Glutamatergic neuron (in vitro differentiated cells): ENCODE measurements around the gene SLC24A3. TPM values are rescaled to one million over a fixed set of nuclear protein-coding genes. Genes with fewer than 3 reads are reported as not detected.

Source experiments
- DNase-seq: peaks from one replicate; pipeline ENCODE4 v3.0.0; 2022
- H3K27ac Mint-ChIP-seq: one replicate; pipeline ENCODE4 v1.8.0; 2020; ENCODE audit warnings: mild to moderate bottlenecking, mixed read lengths, inconsistent platforms; ENCODE audit not compliant: unreplicated experiment
- H3K27me3 Mint-ChIP-seq: one replicate; pipeline ENCODE4 v1.8.0; 2020; ENCODE audit warnings: mild to moderate bottlenecking, moderate library complexity, mixed read lengths, inconsistent platforms; ENCODE audit not compliant: unreplicated experiment
- H3K36me3 Mint-ChIP-seq: one replicate; pipeline ENCODE4 v1.8.0; 2020; ENCODE audit warnings: mild to moderate bottlenecking, mixed read lengths, inconsistent platforms; ENCODE audit not compliant: unreplicated experiment
- H3K4me1 Mint-ChIP-seq: one replicate; pipeline ENCODE4 v1.8.0; 2020; ENCODE audit warnings: mild to moderate bottlenecking, low read depth, mixed read lengths, inconsistent platforms; ENCODE audit not compliant: unreplicated experiment
- H3K4me3 Mint-ChIP-seq: one replicate; pipeline ENCODE4 v1.8.0; 2020; ENCODE audit warnings: mild to moderate bottlenecking, mixed read lengths, inconsistent platforms; ENCODE audit not compliant: unreplicated experiment
- H3K9me3 Mint-ChIP-seq: one replicate; pipeline ENCODE4 v1.8.0; 2020; ENCODE audit warnings: mild to moderate bottlenecking, moderate library complexity, mixed read lengths, inconsistent platforms; ENCODE audit not compliant: unreplicated experiment
- total RNA-seq: library from RNA; stranded (reverse); fragmentation: NEBNext Ultra II Directional; extraction: Animal tissue kit (Norgen Biotek cat#: 25700); gene quantifications from one replicate; pipeline ENCODE4 v1.2.1, GENCODE V29; 2021; ENCODE audit not compliant: unreplicated experiment
- TF ChIP-seq, protein P1 (sequence below): fragments of 200-600 bp; sonication (generic); IDR thresholded peaks from one replicate; pipeline ENCODE4 v1.5.0; 2021; ENCODE audit not compliant: partially characterized antibody, unreplicated experiment

Gene SLC24A3
- total RNA-seq, 1 donor from 2014 or later, result 9.7 TPM

DNA sequence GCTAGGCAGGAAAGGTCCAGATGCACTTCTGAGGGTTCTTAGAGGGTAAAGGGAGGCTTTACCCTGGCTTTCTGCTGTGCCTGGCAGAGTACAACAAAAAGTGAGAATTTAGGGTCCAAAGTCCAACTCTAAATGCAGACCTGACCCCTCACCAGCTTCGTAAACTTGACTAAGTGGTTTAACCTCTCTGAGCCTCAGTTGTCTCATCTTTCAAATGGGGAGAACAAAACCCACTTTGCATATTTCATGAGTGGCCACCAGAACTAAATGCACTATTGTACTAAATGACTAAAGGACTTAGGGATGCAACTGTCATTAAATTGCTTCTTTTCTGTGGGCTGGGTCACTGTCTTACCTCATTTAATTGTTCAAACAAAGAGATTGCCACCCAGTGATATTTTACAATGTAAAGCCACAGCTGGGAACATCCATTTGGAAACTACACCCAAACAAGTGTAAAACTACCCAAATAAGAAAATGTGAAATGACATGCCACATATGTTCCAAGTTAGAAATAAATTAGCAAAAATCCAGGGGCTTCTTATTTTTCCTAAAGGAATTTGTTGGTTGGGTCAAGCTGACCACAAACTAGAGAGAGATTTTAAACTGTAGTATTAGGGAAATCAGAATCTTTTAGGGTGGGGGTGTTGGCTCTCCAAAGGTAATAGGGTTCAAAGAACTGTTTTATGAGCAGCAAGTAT is 497.3 kb downstream of the SLC24A3 start:
- Mint-ChIP-seq H3K4me3 (no peak overlapping the region), H3K4me1 (peaks cover 13% of the 10 kb centered on the region), H3K27me3 (peaks cover 5% of the 10 kb centered on the region), H3K27ac (no peak overlapping the region), H3K9me3 (peaks cover 2% of the 10 kb centered on the region), H3K36me3 (no peaks in the 10 kb centered on the region)
- TF ChIP-seq, protein P1, sequence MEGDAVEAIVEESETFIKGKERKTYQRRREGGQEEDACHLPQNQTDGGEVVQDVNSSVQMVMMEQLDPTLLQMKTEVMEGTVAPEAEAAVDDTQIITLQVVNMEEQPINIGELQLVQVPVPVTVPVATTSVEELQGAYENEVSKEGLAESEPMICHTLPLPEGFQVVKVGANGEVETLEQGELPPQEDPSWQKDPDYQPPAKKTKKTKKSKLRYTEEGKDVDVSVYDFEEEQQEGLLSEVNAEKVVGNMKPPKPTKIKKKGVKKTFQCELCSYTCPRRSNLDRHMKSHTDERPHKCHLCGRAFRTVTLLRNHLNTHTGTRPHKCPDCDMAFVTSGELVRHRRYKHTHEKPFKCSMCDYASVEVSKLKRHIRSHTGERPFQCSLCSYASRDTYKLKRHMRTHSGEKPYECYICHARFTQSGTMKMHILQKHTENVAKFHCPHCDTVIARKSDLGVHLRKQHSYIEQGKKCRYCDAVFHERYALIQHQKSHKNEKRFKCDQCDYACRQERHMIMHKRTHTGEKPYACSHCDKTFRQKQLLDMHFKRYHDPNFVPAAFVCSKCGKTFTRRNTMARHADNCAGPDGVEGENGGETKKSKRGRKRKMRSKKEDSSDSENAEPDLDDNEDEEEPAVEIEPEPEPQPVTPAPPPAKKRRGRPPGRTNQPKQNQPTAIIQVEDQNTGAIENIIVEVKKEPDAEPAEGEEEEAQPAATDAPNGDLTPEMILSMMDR, result no peak
- no peak for DNase-seq

DNA sequence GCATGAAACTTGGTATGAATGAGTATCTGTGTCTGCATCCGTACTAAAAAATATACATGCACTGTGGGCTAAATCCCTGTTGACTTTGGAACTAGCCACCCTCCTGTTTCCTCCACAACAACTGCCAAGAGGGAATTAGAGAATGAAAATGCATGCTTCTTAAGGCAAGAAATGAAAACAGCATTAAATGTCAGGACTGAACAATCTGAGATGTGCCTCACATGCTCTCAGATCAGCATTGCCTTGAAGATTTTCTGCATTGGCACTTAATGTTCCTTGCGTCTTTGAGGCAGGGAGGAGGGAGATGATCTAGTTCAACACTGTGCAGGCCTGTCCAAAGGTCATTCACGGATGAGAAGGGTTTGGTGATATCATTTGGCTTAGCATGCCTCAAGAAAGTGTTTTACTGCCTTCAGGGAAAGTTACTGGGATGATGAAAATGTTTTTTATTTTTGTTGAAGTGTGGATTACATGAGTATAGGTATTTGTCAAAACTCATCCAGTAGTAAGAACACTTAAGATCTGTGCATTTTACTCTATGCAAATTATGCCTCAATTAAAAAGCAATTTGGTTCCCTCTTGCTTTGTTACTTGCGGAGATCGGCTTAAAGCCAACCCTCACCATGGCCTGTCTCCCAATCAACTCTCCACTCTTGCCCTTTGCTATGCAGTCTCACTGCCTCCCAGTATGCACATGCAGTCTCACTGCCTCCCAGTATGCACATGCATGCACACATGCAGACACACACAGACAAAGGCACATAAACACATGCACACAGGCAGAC is 498.1 kb downstream of the SLC24A3 start:
- DNase-seq, result no peak
- Mint-ChIP-seq H3K4me1 (peaks cover 13% of the 10 kb centered on the region), H3K36me3 (no peaks in the 10 kb centered on the region), H3K4me3 (no peak overlapping the region), H3K27ac (no peak overlapping the region), H3K9me3 (peaks cover 2% of the 10 kb centered on the region), H3K27me3 (peaks cover 5% of the 10 kb centered on the region)
- TF ChIP-seq, protein P1, result no peak

DNA sequence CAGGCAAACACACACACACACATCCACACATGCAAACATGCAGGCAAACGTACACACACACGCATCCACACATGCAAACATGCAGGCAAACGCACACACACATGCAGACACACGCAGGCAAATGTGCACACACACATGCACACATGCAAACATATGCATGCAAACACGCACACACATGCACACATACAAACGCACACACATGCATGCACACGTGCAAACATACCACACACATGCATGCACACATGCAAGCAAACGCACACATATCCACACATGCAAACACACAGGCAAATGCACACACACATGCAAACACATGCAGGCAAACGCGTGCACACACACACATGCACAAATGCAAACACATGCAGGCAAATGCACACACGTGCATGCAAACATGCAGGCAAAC is 498.7 kb downstream of the SLC24A3 start:
- no peak for DNase-seq
- TF ChIP-seq, protein P1, result no peak
- no peak overlapping the region for H3K27ac Mint-ChIP-seq
- no peak overlapping the region for H3K4me3 Mint-ChIP-seq
- H3K4me1 Mint-ChIP-seq, result peaks cover 13% of the 10 kb centered on the region
- H3K27me3 Mint-ChIP-seq, result peaks cover 5% of the 10 kb centered on the region
- no peaks in the 10 kb centered on the region for H3K36me3 Mint-ChIP-seq
- peaks cover 2% of the 10 kb centered on the region for H3K9me3 Mint-ChIP-seq

DNA sequence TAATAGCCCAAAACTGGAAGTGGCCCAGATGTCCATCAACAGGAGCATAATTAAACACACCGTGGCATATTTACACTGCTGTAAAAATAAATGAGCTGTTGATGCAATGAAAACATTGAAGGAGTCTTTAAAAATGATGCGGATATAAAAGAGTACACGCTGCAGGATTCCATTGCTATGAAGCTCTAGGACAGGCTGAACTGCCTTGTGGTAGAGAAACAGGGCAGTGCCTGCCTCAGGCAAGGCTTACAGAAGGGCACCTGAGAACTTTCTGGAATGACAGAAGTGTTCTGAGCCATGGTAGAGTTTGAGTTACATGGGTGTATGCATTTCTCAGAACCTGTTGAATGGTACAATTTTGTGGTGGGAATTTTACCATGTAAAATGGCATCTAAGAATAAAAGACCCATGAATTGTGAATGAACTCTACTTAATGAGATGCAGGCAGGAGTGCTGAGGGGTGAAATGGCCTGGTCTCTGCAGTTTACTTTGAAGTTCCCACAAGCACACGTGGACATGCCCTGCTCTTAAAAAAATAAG is 500.3 kb downstream of the SLC24A3 start:
- H3K27ac Mint-ChIP-seq, result no peak overlapping the region
- no peak overlapping the region for H3K4me3 Mint-ChIP-seq
- H3K4me1 Mint-ChIP-seq, result peaks cover 13% of the 10 kb centered on the region
- H3K9me3 Mint-ChIP-seq, result peaks cover 2% of the 10 kb centered on the region
- no peaks in the 10 kb centered on the region for H3K36me3 Mint-ChIP-seq
- TF ChIP-seq, protein P1, result no peak
- peaks cover 5% of the 10 kb centered on the region for H3K27me3 Mint-ChIP-seq
- no peak for DNase-seq
